AG04450 (cell line): ENCODE measurements around the gene KMT2D. TPM values are rescaled to one million over a fixed set of nuclear protein-coding genes. Genes with fewer than 3 reads are reported as not detected.

Source experiments
- CTCF ChIA-PET: fragments of 300-600, 350-600 bp; formaldehyde crosslinking; extraction: SDS; loops from one replicate; lab custom pipeline; 2022; ENCODE audit warnings: antibody characterized with exemption, inconsistent platforms; lab: Charles Lee
- POLR2A ChIA-PET: fragments of 350-600 bp; formaldehyde crosslinking; extraction: SDS; loops from one replicate; lab custom pipeline; 2021; ENCODE audit warnings: antibody characterized with exemption, inconsistent platforms; lab: Yijun Ruan, JAX
- DNase-seq: peaks from one replicate; pipeline ENCODE4 v3.0.0-alpha.2; 2011; ENCODE audit warnings: low read depth, low spot score
- H3K27ac ChIP-seq: one replicate; pipeline ENCODE4 v1.5.1; 2012; ENCODE audit warnings: low read depth, low read length, control low read depth
- H3K27me3 ChIP-seq: one replicate; pipeline ENCODE4 v1.6.0; 2012; ENCODE audit warnings: low read length; ENCODE audit not compliant: control insufficient read depth, insufficient read depth
- H3K4me3 ChIP-seq: 2 replicates; pipeline ENCODE4 v1.5.1; 2011; ENCODE audit warnings: mild to moderate bottlenecking, low read depth, low read length, control low read depth
- H3K9me3 ChIP-seq: 2 replicates; pipeline ENCODE4 v1.5.1; 2012; ENCODE audit warnings: low read length; ENCODE audit not compliant: control insufficient read depth, insufficient read depth
- CTCF ChIP-seq: IDR thresholded peaks from 2 replicates; pipeline ENCODE4 v1.5.1; 2011; ENCODE audit warnings: low read depth, low read length, control low read depth, inconsistent platforms
- polyA plus RNA-seq: library from polyadenylated mRNA; depleted of rRNA; stranded (reverse); fragments of >200 nt; gene quantifications from 2 replicates; pipeline ENCODE4 v1.2.3, GENCODE V29; 2011

The KMT2D gene
- polyA plus RNA-seq, 1 experiment = 8.9 TPM

GRCh38 chr12:49043856-49044258, 16.7 kb downstream of the KMT2D start:
- ChIA-PET POLR2A (no interaction called here), CTCF (interaction anchor here (0.7 to 1.8 kb wide), 8 partner anchors 8 to 26 kb away, joined by 3 to 11 read pairs (median 4); partner anchors contain the start of gene RHEBL1)
- H3K9me3 ChIP-seq = no peaks in the 10 kb centered on the region
- H3K4me3 ChIP-seq = no peak overlapping the region
- no peak for DNase-seq
- H3K27me3 ChIP-seq = no peaks in the 10 kb centered on the region
- H3K27ac ChIP-seq = no peak overlapping the region
- peak; percentile 79 for TF ChIP-seq CTCF

- no peak overlapping the region for H3K27ac ChIP-seq
- ChIA-PET CTCF (interaction anchor here (0.5 to 1.8 kb wide), 9 partner anchors 8 to 35 kb away, joined by 3 to 11 read pairs (median 4); partner anchors contain the start of gene RHEBL1), POLR2A (no interaction called here)
- no peak overlapping the region for H3K4me3 ChIP-seq
- DNase-seq = no peak
- TF ChIP-seq CTCF = no peak
- no peaks in the 10 kb centered on the region for H3K9me3 ChIP-seq
- H3K27me3 ChIP-seq = no peaks in the 10 kb centered on the region
Observed at GRCh38 chr12:49043241-49043640, 17.4 kb downstream of the KMT2D start.

GRCh38 chr12:49041881-49042484, 18.6 kb downstream of the KMT2D start:
- TF ChIP-seq CTCF = no peak
- no peak for DNase-seq
- H3K27me3 ChIP-seq = no peaks in the 10 kb centered on the region
- H3K4me3 ChIP-seq = no peak overlapping the region
- H3K9me3 ChIP-seq = no peaks in the 10 kb centered on the region
- POLR2A ChIA-PET = interaction anchor here (0.9 kb wide), 1 partner anchor 14 kb away, joined by 4 read pairs; no protein-coding TSS in a partner anchor
- no peak overlapping the region for H3K27ac ChIP-seq
- CTCF ChIA-PET = interaction anchor here (0.8 kb wide), 1 partner anchor 11 kb away, joined by 3 read pairs; no protein-coding TSS in a partner anchor

GRCh38 chr12:49041036-49041880, 19.3 kb downstream of the KMT2D start:
- CTCF ChIA-PET = interaction anchor here (0.6 kb wide), 1 partner anchor 86 kb away, joined by 5 read pairs; no protein-coding TSS in a partner anchor
- no peak for TF ChIP-seq CTCF
- POLR2A ChIA-PET = interaction anchor here (0.9 kb wide), 1 partner anchor 14 kb away, joined by 4 read pairs; no protein-coding TSS in a partner anchor
- no peak for DNase-seq
- Histone ChIP-seq H3K27me3 (no peaks in the 10 kb centered on the region), H3K4me3 (no peak overlapping the region), H3K27ac (no peak overlapping the region), H3K9me3 (no peaks in the 10 kb centered on the region)
